Lower lobe of right lung (tissue), 2 donors: Measurements from ENCODE around the gene RGS10. TPM values are rescaled to one million over a fixed set of nuclear protein-coding genes. Genes with fewer than 3 reads are reported as not detected.

Source experiments
- ATAC-seq, 2 donors: fragments of 200-7000 bp; cut with Tn5 transposase; one replicate each; pipeline ENCODE4 v1.9.1; 2020 to 2022; ENCODE audit warnings: mild to moderate bottlenecking in 2 of 2, moderate library complexity in 2 of 2
- DNase-seq: peaks from one replicate; pipeline ENCODE4 v3.0.0-alpha.2; 2020
- H3K27ac ChIP-seq: fragments of 200-600 bp; one replicate; pipeline ENCODE4 v1.8.0; 2022
- H3K27me3 ChIP-seq: fragments of 200-600 bp; one replicate; pipeline ENCODE4 v1.8.0; 2022; ENCODE audit warnings: low read depth
- H3K36me3 ChIP-seq: fragments of 200-600 bp; one replicate; pipeline ENCODE4 v1.8.0; 2022; ENCODE audit warnings: mild to moderate bottlenecking
- H3K4me1 ChIP-seq: fragments of 200-600 bp; one replicate; pipeline ENCODE4 v1.8.0; 2022
- H3K4me3 ChIP-seq: fragments of 200-600 bp; one replicate; pipeline ENCODE4 v1.8.0; 2022; ENCODE audit warnings: mild to moderate bottlenecking
- H3K9me3 ChIP-seq: fragments of 200-600 bp; one replicate; pipeline ENCODE4 v1.8.0; 2022
- CTCF ChIP-seq: fragments of 200-600 bp; IDR thresholded peaks from one replicate; pipeline ENCODE4 v1.8.0; 2022; ENCODE audit warnings: antibody characterized with exemption, mild to moderate bottlenecking
- intact Hi-C: fragments of 100-400 bp; cut with DNase I; formaldehyde crosslinking; loops from one replicate; pipeline ENCODE4 v1.11.0; 2022
- total RNA-seq: library from RNA; stranded (reverse); fragmentation: NEBNext Ultra II Directional; extraction: Animal tissue kit (Norgen Biotek cat#: 25700); gene quantifications from one replicate; pipeline ENCODE4 v1.2.1, GENCODE V29; 2021
- donor health status: DM: no; HTN: yes; CAD: no; lungs with severe emphysema.

The RGS10 gene
- total RNA-seq, 1 donor from 2014 or later, result 47.3 TPM

GRCh38 chr10:119495545-119495944 lies 47.0 kb downstream of the RGS10 start:
- H3K4me3 ChIP-seq, result no peak overlapping the region
- intact Hi-C loops, result no loop called here
- ATAC-seq (no peak), DNase-seq (no peak)
- no peak overlapping the region for H3K27ac ChIP-seq
- TF ChIP-seq CTCF, result no peak
- no peaks in the 10 kb centered on the region for H3K9me3 ChIP-seq
- no peaks in the 10 kb centered on the region for H3K36me3 ChIP-seq
- H3K4me1 ChIP-seq, result peaks cover 15% of the 10 kb centered on the region
- no peaks in the 10 kb centered on the region for H3K27me3 ChIP-seq

- Histone ChIP-seq H3K9me3 (no peaks in the 10 kb centered on the region), H3K36me3 (no peaks in the 10 kb centered on the region), H3K27ac (peak overlapping the region; percentile 24), H3K4me3 (no peak overlapping the region), H3K27me3 (no peaks in the 10 kb centered on the region), H3K4me1 (peaks cover 15% of the 10 kb centered on the region)
- no peak for DNase-seq
- intact Hi-C loops, result no loop called here
- ATAC-seq, result no peak
- TF ChIP-seq CTCF, result no peak
These were observed 47.5 kb downstream of the RGS10 start for GRCh38 chr10:119495021-119495505.

- no peak for DNase-seq
- Histone ChIP-seq H3K4me1 (peaks cover 20% of the 10 kb centered on the region), H3K4me3 (no peak overlapping the region), H3K27ac (peak overlapping the region; percentile 24), H3K27me3 (no peaks in the 10 kb centered on the region), H3K36me3 (no peaks in the 10 kb centered on the region), H3K9me3 (no peaks in the 10 kb centered on the region)
- no peak for ATAC-seq
- TF ChIP-seq CTCF, result no peak
- intact Hi-C loops, result no loop called here
These were observed 48.1 kb downstream of the RGS10 start for GRCh38 chr10:119494236-119495020.

GRCh38 chr10:119493155-119493554 lies 49.4 kb downstream of the RGS10 start:
- no peak for DNase-seq
- no peak overlapping the region for H3K27ac ChIP-seq

More at GRCh38 chr10:119493155-119493554, 49.4 kb downstream of the RGS10 start:
- no peak for TF ChIP-seq CTCF
- ATAC-seq, result no peak
- H3K36me3 ChIP-seq, result no peaks in the 10 kb centered on the region
- intact Hi-C loops, result no loop called here
- H3K9me3 ChIP-seq, result no peaks in the 10 kb centered on the region
- no peak overlapping the region for H3K4me3 ChIP-seq
- no peaks in the 10 kb centered on the region for H3K27me3 ChIP-seq
- peaks cover 22% of the 10 kb centered on the region for H3K4me1 ChIP-seq
